ENCODE measurements around the gene PARP15. TPM values are rescaled to one million over a fixed set of nuclear protein-coding genes. Genes with fewer than 3 reads are reported as not detected.
A peak's percentile ranks its signal among the peaks of the same experiment; 100 is the strongest.

PARP15 gene
- total RNA-seq, 1 experiment from 2014 or later: not detected

DNA sequence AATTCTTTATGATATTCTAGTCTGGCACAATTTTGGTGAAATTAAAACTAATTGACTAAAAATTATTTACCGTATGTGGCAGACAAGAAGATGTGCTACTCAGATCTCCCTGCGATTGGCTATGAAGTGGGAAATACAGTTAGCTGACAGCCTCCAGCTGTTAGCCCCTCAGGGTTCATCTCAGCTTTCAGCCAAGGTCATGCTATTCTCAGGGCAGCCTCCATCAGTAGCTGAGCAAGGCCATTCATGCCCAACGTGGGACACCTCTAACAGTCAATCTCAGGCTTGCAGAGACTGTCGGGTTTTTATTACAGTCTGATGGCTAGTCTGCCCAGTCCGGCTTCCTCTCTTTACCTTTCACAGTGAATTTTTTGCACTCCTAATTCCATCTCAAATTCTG is 20.1 kb upstream of the PARP15 start:
- DNase-seq (ENCODE audit: unreplicated experiment): no peak
- Mint-ChIP-seq H3K27ac (ENCODE audit: low read depth, unreplicated experiment) (no peak overlapping the region), H3K4me1 (ENCODE audit: insufficient read depth, unreplicated experiment) (no peaks in the 10 kb centered on the region), H3K36me3 (ENCODE audit: insufficient read depth, unreplicated experiment) (peaks cover 23% of the 10 kb centered on the region), H3K27me3 (ENCODE audit: insufficient read depth, unreplicated experiment) (no peaks in the 10 kb centered on the region), H3K9me3 (ENCODE audit: unreplicated experiment) (no peaks in the 10 kb centered on the region), H3K4me3 (ENCODE audit: unreplicated experiment) (no peak overlapping the region)
- intact Hi-C loops (cut with micrococcal nuclease): no loop called here
- no TSS peak for BruUV-seq (replicated peaks)
- POLR2A ChIA-PET: no interaction called here
- CTCF ChIA-PET: interaction anchor here (0.6 to 9.5 kb wide), 6 partner anchors 9 to 668 kb away, joined by 3 to 140 read pairs (median 4); partner anchors contain the start of gene PARP14
- TF ChIP-seq, protein P1, sequence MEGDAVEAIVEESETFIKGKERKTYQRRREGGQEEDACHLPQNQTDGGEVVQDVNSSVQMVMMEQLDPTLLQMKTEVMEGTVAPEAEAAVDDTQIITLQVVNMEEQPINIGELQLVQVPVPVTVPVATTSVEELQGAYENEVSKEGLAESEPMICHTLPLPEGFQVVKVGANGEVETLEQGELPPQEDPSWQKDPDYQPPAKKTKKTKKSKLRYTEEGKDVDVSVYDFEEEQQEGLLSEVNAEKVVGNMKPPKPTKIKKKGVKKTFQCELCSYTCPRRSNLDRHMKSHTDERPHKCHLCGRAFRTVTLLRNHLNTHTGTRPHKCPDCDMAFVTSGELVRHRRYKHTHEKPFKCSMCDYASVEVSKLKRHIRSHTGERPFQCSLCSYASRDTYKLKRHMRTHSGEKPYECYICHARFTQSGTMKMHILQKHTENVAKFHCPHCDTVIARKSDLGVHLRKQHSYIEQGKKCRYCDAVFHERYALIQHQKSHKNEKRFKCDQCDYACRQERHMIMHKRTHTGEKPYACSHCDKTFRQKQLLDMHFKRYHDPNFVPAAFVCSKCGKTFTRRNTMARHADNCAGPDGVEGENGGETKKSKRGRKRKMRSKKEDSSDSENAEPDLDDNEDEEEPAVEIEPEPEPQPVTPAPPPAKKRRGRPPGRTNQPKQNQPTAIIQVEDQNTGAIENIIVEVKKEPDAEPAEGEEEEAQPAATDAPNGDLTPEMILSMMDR (IDR thresholded peaks at IDR 0.05; ENCODE audit: unreplicated experiment): no peak

DNA sequence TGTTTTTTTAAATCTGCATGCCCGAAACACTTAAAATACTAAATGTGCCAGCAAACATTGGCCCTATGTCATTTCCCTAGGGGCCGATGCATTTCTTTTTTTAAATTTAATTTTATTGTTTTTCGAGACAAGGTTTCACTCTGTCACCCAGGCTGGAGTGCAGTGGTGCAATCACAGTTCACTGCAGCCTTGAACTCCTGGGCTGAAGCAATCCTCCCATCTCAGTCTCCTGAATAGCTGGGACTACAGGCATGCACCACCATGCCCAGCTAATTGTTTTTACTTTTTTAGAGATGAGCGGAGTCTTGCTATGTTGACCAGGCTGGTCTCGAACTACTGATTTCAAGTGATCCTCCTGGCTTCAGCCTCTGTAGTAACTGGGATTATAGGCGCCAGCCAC is 18.8 kb upstream of the PARP15 start:
- Mint-ChIP-seq H3K36me3 (ENCODE audit: insufficient read depth, unreplicated experiment) (peaks cover 23% of the 10 kb centered on the region), H3K27me3 (ENCODE audit: insufficient read depth, unreplicated experiment) (no peaks in the 10 kb centered on the region), H3K27ac (ENCODE audit: low read depth, unreplicated experiment) (no peak overlapping the region), H3K9me3 (ENCODE audit: unreplicated experiment) (no peaks in the 10 kb centered on the region), H3K4me3 (ENCODE audit: unreplicated experiment) (no peak overlapping the region), H3K4me1 (ENCODE audit: insufficient read depth, unreplicated experiment) (peaks cover 8% of the 10 kb centered on the region)
- ChIA-PET CTCF (interaction anchor here (0.6 to 9.5 kb wide), 12 partner anchors 9 to 760 kb away, joined by 3 to 140 read pairs (median 3); partner anchors contain the start of gene PARP14), POLR2A (interaction anchor here (5.5 kb wide), 1 partner anchor 121 kb away, joined by 30 read pairs; the partner anchor contains the start of gene PARP14)
- TF ChIP-seq, protein P1 (IDR thresholded peaks at IDR 0.05; ENCODE audit: unreplicated experiment): no peak
- BruUV-seq (replicated peaks): no TSS peak
- no peak for DNase-seq (ENCODE audit: unreplicated experiment)
- intact Hi-C loops (cut with micrococcal nuclease): no loop called here

DNA sequence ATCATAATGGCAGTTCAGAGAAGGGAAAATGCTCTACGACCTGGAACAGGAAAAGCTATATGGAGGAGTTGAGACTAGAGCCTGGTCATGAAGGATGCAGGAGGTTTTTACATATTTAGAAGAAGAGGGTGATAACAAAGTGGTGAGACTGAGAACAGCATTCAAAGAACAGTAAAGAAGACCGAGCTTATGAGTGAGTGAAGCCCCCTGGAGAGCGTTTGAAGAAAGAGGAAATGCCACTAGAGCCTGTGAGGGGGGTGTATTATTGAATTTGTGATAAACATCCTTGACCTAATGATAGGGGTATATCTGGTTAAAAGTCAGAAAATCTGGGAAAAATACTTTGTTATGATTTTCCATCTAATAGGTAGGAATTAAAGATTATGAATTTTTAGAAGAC is 17.5 kb upstream of the PARP15 start:
- ChIA-PET CTCF (interaction anchor here (0.6 to 9.5 kb wide), 18 partner anchors 12 to 759 kb away, joined by 3 to 140 read pairs (median 3); partner anchors contain the start of gene PARP14), POLR2A (interaction anchor here (5.5 kb wide), 1 partner anchor 120 kb away, joined by 30 read pairs; the partner anchor contains the start of gene PARP14)
- no peaks in the 10 kb centered on the region for H3K9me3 Mint-ChIP-seq (ENCODE audit: unreplicated experiment)
- intact Hi-C loops (cut with micrococcal nuclease): loop anchor here (1.0 to 10.0 kb wide), 5 partner anchors 119 to 695 kb away; partner anchors contain the start of genes HSPBAP1 and SEMA5B
- no peak for DNase-seq (ENCODE audit: unreplicated experiment)
- H3K4me3 Mint-ChIP-seq (ENCODE audit: unreplicated experiment): no peak overlapping the region
- peaks cover 21% of the 10 kb centered on the region for H3K36me3 Mint-ChIP-seq (ENCODE audit: insufficient read depth, unreplicated experiment)
- no peaks in the 10 kb centered on the region for H3K27me3 Mint-ChIP-seq (ENCODE audit: insufficient read depth, unreplicated experiment)
- BruUV-seq (replicated peaks): no TSS peak
- H3K4me1 Mint-ChIP-seq (ENCODE audit: insufficient read depth, unreplicated experiment): peaks cover 11% of the 10 kb centered on the region
- TF ChIP-seq, protein P1 (IDR thresholded peaks at IDR 0.05; ENCODE audit: unreplicated experiment): no peak
- no peak overlapping the region for H3K27ac Mint-ChIP-seq (ENCODE audit: low read depth, unreplicated experiment)

DNA sequence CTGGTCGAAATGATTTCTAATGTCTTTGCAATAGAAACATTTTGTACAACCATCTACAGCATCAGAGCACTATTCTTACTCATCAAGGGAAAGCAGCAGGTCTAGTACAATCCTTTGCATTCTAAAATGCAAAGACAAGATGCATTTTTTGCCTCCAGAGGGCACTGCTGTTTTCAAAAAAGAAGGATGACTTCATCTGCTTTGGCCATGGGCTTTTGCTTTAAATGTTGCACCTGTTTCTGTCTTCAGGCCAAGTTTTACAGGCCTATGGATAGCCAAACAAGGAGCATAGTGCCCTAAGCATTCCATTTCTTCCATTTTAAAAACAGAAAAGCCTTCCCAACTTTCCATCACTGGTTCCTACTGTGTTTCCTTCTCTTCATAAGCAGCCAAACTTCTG is 16.8 kb upstream of the PARP15 start:
- Mint-ChIP-seq H3K27me3 (ENCODE audit: insufficient read depth, unreplicated experiment) (no peaks in the 10 kb centered on the region), H3K9me3 (ENCODE audit: unreplicated experiment) (no peaks in the 10 kb centered on the region), H3K4me3 (ENCODE audit: unreplicated experiment) (no peak overlapping the region), H3K27ac (ENCODE audit: low read depth, unreplicated experiment) (no peak overlapping the region), H3K36me3 (ENCODE audit: insufficient read depth, unreplicated experiment) (peaks cover 14% of the 10 kb centered on the region), H3K4me1 (ENCODE audit: insufficient read depth, unreplicated experiment) (peaks cover 11% of the 10 kb centered on the region)
- intact Hi-C loops (cut with micrococcal nuclease): loop anchor here (1.0 to 10.0 kb wide), 5 partner anchors 119 to 694 kb away; partner anchors contain the start of genes HSPBAP1 and SEMA5B
- peak; percentile 75 for DNase-seq (ENCODE audit: unreplicated experiment)
- BruUV-seq (replicated peaks): no TSS peak
- CTCF ChIA-PET: interaction anchor here (0.6 to 9.5 kb wide), 16 partner anchors 11 to 566 kb away, joined by 3 to 140 read pairs (median 3); partner anchors contain the start of gene PARP14
- POLR2A ChIA-PET: interaction anchor here (0.8 to 5.5 kb wide), 2 partner anchors 8 to 119 kb away, joined by 3 to 30 read pairs; partner anchors contain the start of gene PARP14
- TF ChIP-seq, protein P1 (IDR thresholded peaks at IDR 0.05; ENCODE audit: unreplicated experiment): peak; percentile 43
